Measurements from ENCODE around the gene ERFE.

GRCh38 chr2:238144262-238144661 is 14.5 kb upstream of the ERFE start:
- TF ChIP-seq CTCF (conservative IDR thresholded peaks at IDR 0.05 in 1 of 2, IDR thresholded peaks at IDR 0.05 in 1 of 2; ENCODE audit: extremely low read depth in 1 of 2, insufficient read depth in 1 of 2, low read depth in 1 of 2, low read length in 2 of 2) (no peak), EZH2 (IDR thresholded peaks at IDR 0.05; ENCODE audit: borderline replicate concordance, low read length) (no peak)
